H1 (cell line): Measurements from ENCODE around the gene BARX2.

Experiments
- ATF2 ChIP-seq: IDR thresholded peaks from 2 replicates; pipeline ENCODE4 v1.6.1; 2012; ENCODE audit warnings: low read length, inconsistent platforms
- CTCF ChIP-seq, 3 experiments: IDR thresholded peaks; 1 replicate in 2 of 3; 2 replicates in 1 of 3; pipeline versions ENCODE4 v1.5.1 to v1.6.1; 2011; ENCODE audit warnings: low read length in 3 of 3, mild to moderate bottlenecking in 3 of 3, inconsistent platforms in 2 of 3, low read depth in 1 of 3, moderate library complexity in 1 of 3; ENCODE audit not compliant: insufficient read depth in 1 of 3; ENCODE audit errors: control extremely low read depth in 1 of 3
- HDAC2 ChIP-seq, 2 experiments: fragments of 300-600 bp in 1 of 2; sonication (generic) in 1 of 2; IDR thresholded peaks; 2 replicates each; pipeline ENCODE4 v1.6.1; 2011 to 2012; ENCODE audit warnings: low read depth in 2 of 2, low read length in 2 of 2, mild to moderate bottlenecking in 2 of 2, moderate library complexity in 2 of 2, borderline replicate concordance in 1 of 2, inconsistent platforms in 1 of 2
- JUND ChIP-seq: IDR thresholded peaks from 2 replicates; pipeline ENCODE4 v1.6.1; 2011; ENCODE audit warnings: mild to moderate bottlenecking, improper control_type of control experiment, low read length
- POLR2AphosphoS5 ChIP-seq: IDR thresholded peaks from 2 replicates; pipeline ENCODE4 v1.6.1; 2011; ENCODE audit warnings: low read depth, low read length
- SUZ12 ChIP-seq: fragments of 200-600 bp; sonication (generic); IDR thresholded peaks from 2 replicates; pipeline ENCODE4 v1.6.1; 2012; ENCODE audit warnings: mild to moderate bottlenecking, inconsistent platforms, low read length, moderate library complexity, mixed read lengths
- ZNF274 ChIP-seq: IDR thresholded peaks from 2 replicates; pipeline ENCODE4 v1.7.0; 2012; ENCODE audit warnings: low read length, borderline replicate concordance; ENCODE audit errors: extremely low read depth

- TF ChIP-seq JUND (no peak), HDAC2 (IDR thresholded peaks at IDR 0.05; ENCODE audit: borderline replicate concordance in 1 of 2, low read depth in 2 of 2, low read length in 2 of 2) (no peak), CTCF (IDR thresholded peaks at IDR 0.05; ENCODE audit: control extremely low read depth in 1 of 3, insufficient read depth in 1 of 3, low read depth in 1 of 3, low read length in 3 of 3) (no peak), ATF2 (no peak), SUZ12 (no peak), ZNF274 (no peak), POLR2AphosphoS5 (no peak)
Observed at GRCh38 chr11:129383060-129383459, 7.4 kb downstream of the BARX2 start.
